K562 (cell line): ENCODE results near the gene SEL1L. TPM values are rescaled to one million over a fixed set of nuclear protein-coding genes. Genes with fewer than 3 reads are reported as not detected.

Experiments
- CBX3 ChIP-seq, 2 experiments: IDR thresholded peaks; 1 replicate in 1 of 2; 2 replicates in 1 of 2; pipeline ENCODE4 v1.6.1; 2012; ENCODE audit warnings: inconsistent platforms in 2 of 2, low read length in 2 of 2, borderline replicate concordance in 1 of 2, control low read depth in 1 of 2
- CHD4 ChIP-seq: fragments of 200-600 bp; sonication (generic); IDR thresholded peaks from 3 replicates; pipeline ENCODE4 v1.6.1; 2012; ENCODE audit warnings: low read depth, mild to moderate bottlenecking, mixed read lengths, low read length, inconsistent platforms; ENCODE audit not compliant: insufficient read depth, insufficient replicate concordance, poor library complexity, severe bottlenecking
- FOSL1 ChIP-seq: fragments of 200-800 bp; sonication (Bioruptor generic); conservative IDR thresholded peaks from 2 replicates; pipeline ENCODE4 v1.6.1; 2016; ENCODE audit warnings: missing genetic modification characterization, missing compliant biosample characterization
- FOXA3 ChIP-seq, 2 experiments: fragments of 450-650 bp in 1 of 2; sonication (generic) in 1 of 2; formaldehyde crosslinking; IDR thresholded peaks in 1 of 2; conservative IDR thresholded peaks in 1 of 2; 2 replicates each; pipeline versions ENCODE4 v1.4.0 to v1.8.0; 2020 to 2022; ENCODE audit warnings: mild to moderate bottlenecking in 2 of 2, missing genetic modification reagents in 1 of 2
- KLF1 ChIP-seq: fragments of 450-650 bp; IDR thresholded peaks from 2 replicates; pipeline ENCODE4 v1.6.1; 2016; ENCODE audit warnings: missing genetic modification characterization, missing compliant biosample characterization
- PRMT5 ChIP-seq: sonication (generic); formaldehyde crosslinking; IDR thresholded peaks from 2 replicates; pipeline ENCODE4 v1.5.0; 2020; ENCODE audit warnings: missing genetic modification reagents
- PURB ChIP-seq: sonication (generic); formaldehyde crosslinking; IDR thresholded peaks from 2 replicates; pipeline ENCODE4 v1.9.0; 2021; ENCODE audit warnings: low read depth, mild to moderate bottlenecking, missing genetic modification reagents
- RNF2 ChIP-seq: sonication (generic); IDR thresholded peaks from 2 replicates; pipeline ENCODE4 v1.6.1; 2016
- SAFB2 ChIP-seq: fragments of 200-400 bp; formaldehyde crosslinking; IDR thresholded peaks from 2 replicates; pipeline ENCODE4 v1.6.1; 2018; ENCODE audit warnings: borderline replicate concordance, low read length, low read depth, moderate library complexity; ENCODE audit not compliant: severe bottlenecking
- SMAD3 ChIP-seq: fragments of 450-650 bp; formaldehyde crosslinking; conservative IDR thresholded peaks from 2 replicates; pipeline ENCODE4 v1.4.0; 2020; ENCODE audit warnings: mild to moderate bottlenecking
- SRF ChIP-seq, 2 experiments: fragments of 250-450, 450-650 bp in 1 of 2; sonication (Bioruptor Pico) in 1 of 2; sonication (generic) in 1 of 2; formaldehyde crosslinking; IDR thresholded peaks; 2 replicates each; pipeline versions ENCODE4 v1.5.0 to v1.5.1; 2020 to 2022; ENCODE audit warnings: mild to moderate bottlenecking in 1 of 2, missing genetic modification reagents in 1 of 2
- TFE3 ChIP-seq: fragments of 450-650 bp; formaldehyde crosslinking; IDR thresholded peaks from 2 replicates; pipeline ENCODE4 v1.4.0; 2020; ENCODE audit warnings: mild to moderate bottlenecking, mixed read lengths
- XRCC5 ChIP-seq: fragments of 200-400 bp; formaldehyde crosslinking; IDR thresholded peaks from 2 replicates; pipeline ENCODE4 v1.6.1; 2017; ENCODE audit warnings: low read depth, mild to moderate bottlenecking, low read length
- ZNF143 ChIP-seq: sonication (generic); formaldehyde crosslinking; IDR thresholded peaks from 2 replicates; pipeline ENCODE4 v1.9.0; 2022; ENCODE audit warnings: mild to moderate bottlenecking, missing genetic modification reagents
- ZNF184 ChIP-seq: sonication (generic); formaldehyde crosslinking; IDR thresholded peaks from 2 replicates; pipeline ENCODE4 v1.5.0; 2020; ENCODE audit warnings: missing genetic modification reagents
- ZNF407 ChIP-seq: fragments of 450-650 bp; IDR thresholded peaks from 2 replicates; pipeline ENCODE4 v1.6.1; 2016; ENCODE audit warnings: low read depth
- polyA plus RNA-seq, 8 experiments: library from polyadenylated mRNA; depleted of rRNA in 4 of 8; stranded (reverse) in 5 of 8; unstranded in 3 of 8; fragments of >200 nt; fragmentation: Nextera tagmentation in 2 of 8; fragmentation: Illumina TruSeq in 1 of 8; extraction: Ambion mirVana in 2 of 8; extraction: Trizol in 1 of 8; gene quantifications; 2 replicates each; pipeline versions ENCODE4 v1.2.1 to v1.2.3, GENCODE V29; 2011 to 2014; ENCODE audit warnings: inconsistent platforms in 1 of 8, missing spikeins in 1 of 8
- total RNA-seq, 7 experiments: library from RNA; depleted of rRNA in 6 of 7; stranded (reverse); fragments of >200 nt in 6 of 7; fragmentation: Illumina TruSeq in 2 of 7; extraction: Trizol in 2 of 7; gene quantifications; 2 replicates each; pipeline versions ENCODE4 v1.2.1 to v1.2.3, GENCODE V29; 2011 to 2021; ENCODE audit warnings: low replicate concordance in 1 of 7
- TF ChIP-seq, protein P1 (sequence below): fragments of 250-450 bp; sonication (Bioruptor Pico); IDR thresholded peaks from 2 replicates; pipeline ENCODE4 v1.4.0; 2020

The SEL1L gene
- total and polyA plus RNA-seq, 9 of the 15 experiments (the other 6 are each of a cell fraction or from before 2014, with no cell fraction given): 7.7 to 21.1 (median 13.6) TPM

DNA sequence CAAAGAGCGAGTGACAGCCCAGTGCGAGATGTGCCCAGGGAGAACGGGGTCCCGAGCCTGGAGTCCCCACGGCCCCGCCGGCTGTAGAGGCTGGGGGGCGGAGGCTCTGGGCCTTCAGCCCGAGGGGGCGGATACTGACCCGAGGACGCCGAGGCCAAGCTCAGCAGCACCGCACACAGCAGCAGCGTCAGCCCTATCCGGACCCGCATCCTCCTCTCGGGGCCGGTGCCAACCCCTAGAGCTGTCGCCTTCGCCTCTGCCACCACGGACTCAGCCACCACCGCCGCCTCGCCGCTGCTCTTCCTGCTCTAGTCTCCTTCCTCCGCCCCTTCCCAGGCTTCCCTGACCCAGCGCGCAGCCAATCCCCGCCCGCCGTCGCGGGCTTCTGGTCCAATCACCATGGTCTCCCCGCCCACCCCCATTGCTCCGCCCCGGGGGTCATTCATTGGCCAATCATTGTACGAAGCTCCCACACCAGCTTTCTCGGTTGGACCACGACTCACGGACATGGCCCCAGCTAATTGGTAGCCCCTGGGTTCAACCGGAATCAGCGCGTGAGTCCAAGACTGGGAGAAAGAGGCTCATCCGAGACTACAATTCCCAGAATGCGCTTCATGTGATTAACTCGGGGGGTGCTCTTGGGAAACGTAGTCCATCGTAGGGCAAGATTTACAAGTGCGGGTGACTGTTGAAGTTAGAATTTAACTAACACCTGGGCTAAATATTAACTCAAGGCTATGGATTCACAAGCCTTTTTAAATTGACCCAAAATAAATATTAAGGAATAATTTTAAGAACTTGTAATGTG lies at the start of gene SEL1L (continued):
- TF ChIP-seq CHD4 (no peak), ZNF184 (CRISPR knock-in tag) (no peak), FOXA3 (CRISPR knock-in tag; conservative IDR thresholded peaks at IDR 0.05 in 1 of 2, IDR thresholded peaks at IDR 0.05 in 1 of 2) (no peak), TFE3 (CRISPR knock-in tag) (no peak), XRCC5 (no peak), SRF (CRISPR knock-in tag; IDR thresholded peaks at IDR 0.05) (no peak), PRMT5 (CRISPR knock-in tag) (no peak), CBX3 (IDR thresholded peaks at IDR 0.05; ENCODE audit: borderline replicate concordance in 1 of 2, low read length in 2 of 2) (peak in 1 of 2 experiments; percentile 56; a peak in 1 of 3 replicates), SAFB2 (no peak), PURB (CRISPR knock-in tag) (no peak), ZNF407 (no peak), ZNF143 (CRISPR knock-in tag) (peak; percentile 93), FOSL1 (tag) (no peak), KLF1 (tag) (no peak), SMAD3 (no peak), RNF2 (no peak)
- TF ChIP-seq, protein P1, sequence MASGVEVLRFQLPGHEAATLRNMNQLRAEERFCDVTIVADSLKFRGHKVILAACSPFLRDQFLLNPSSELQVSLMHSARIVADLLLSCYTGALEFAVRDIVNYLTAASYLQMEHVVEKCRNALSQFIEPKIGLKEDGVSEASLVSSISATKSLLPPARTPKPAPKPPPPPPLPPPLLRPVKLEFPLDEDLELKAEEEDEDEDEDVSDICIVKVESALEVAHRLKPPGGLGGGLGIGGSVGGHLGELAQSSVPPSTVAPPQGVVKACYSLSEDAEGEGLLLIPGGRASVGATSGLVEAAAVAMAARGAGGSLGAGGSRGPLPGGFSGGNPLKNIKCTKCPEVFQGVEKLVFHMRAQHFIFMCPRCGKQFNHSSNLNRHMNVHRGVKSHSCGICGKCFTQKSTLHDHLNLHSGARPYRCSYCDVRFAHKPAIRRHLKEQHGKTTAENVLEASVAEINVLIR (CRISPR knock-in tag): no peak
